ENCODE measurements around the gene SCN2A.
"Not testable (repeated sequence)": the region's sequence is repeated elsewhere in the genome, so short reads cannot be mapped to it uniquely, and the experiment has no call there.

Gene SCN2A

GRCh38 chr2:165239856-165240515 lies 772 bp downstream of the SCN2A start:
- Histone ChIP-seq H3K36me3 (ENCODE audit: insufficient read depth, low read length) (no peaks in the 10 kb centered on the region), H3K9ac (ENCODE audit: insufficient read length) (no peak overlapping the region), H3K27ac (no peak overlapping the region), H3K9me3 (ENCODE audit: low read depth, low read length) (no peaks in the 10 kb centered on the region), H3K4me3 (no peak overlapping the region)
- no peak for DNase-seq (ENCODE audit: low read depth, low spot score)
- TF ChIP-seq EZH2 (IDR thresholded peaks at IDR 0.05), result no peak
- TF ChIP-seq POLR2AphosphoS5 (IDR thresholded peaks at IDR 0.05; ENCODE audit: borderline replicate concordance, low read depth, low read length), result no peak
- no peak for TF ChIP-seq FOXP2 (optimal IDR thresholded peaks at IDR 0.05; ENCODE audit: control extremely low read depth, extremely low read length, insufficient read depth)

GRCh38 chr2:165240916-165241315 lies 1.7 kb downstream of the SCN2A start:
- TF ChIP-seq FOXP2 (optimal IDR thresholded peaks at IDR 0.05; ENCODE audit: control extremely low read depth, extremely low read length, insufficient read depth), result no peak
- DNase-seq (ENCODE audit: low read depth, low spot score), result no peak
- H3K9me3 ChIP-seq (ENCODE audit: low read depth, low read length), result no peaks in the 10 kb centered on the region

GRCh38 chr2:165245081-165245793 lies 6.0 kb downstream of the SCN2A start:
- TF ChIP-seq EZH2 (IDR thresholded peaks at IDR 0.05), result no peak
- TF ChIP-seq FOXP2 (optimal IDR thresholded peaks at IDR 0.05; ENCODE audit: control extremely low read depth, extremely low read length, insufficient read depth), result no peak
- no peak for TF ChIP-seq POLR2AphosphoS5 (IDR thresholded peaks at IDR 0.05; ENCODE audit: borderline replicate concordance, low read depth, low read length)
- no peak for DNase-seq (ENCODE audit: low read depth, low spot score)
- Histone ChIP-seq H3K4me3 (no peak overlapping the region), H3K27ac (no peak overlapping the region), H3K36me3 (ENCODE audit: insufficient read depth, low read length) (no peaks in the 10 kb centered on the region), H3K9me3 (ENCODE audit: low read depth, low read length) (no peaks in the 10 kb centered on the region), H3K9ac (ENCODE audit: insufficient read length) (no peak overlapping the region)

More at GRCh38 chr2:165240916-165241315, 1.7 kb downstream of the SCN2A start:
- H3K9ac ChIP-seq (ENCODE audit: insufficient read length), result no peak overlapping the region
- H3K36me3 ChIP-seq (ENCODE audit: insufficient read depth, low read length), result no peaks in the 10 kb centered on the region
- no peak overlapping the region for H3K27ac ChIP-seq
- no peak overlapping the region for H3K4me3 ChIP-seq

- TF ChIP-seq FOXP2 (optimal IDR thresholded peaks at IDR 0.05; ENCODE audit: control extremely low read depth, extremely low read length, insufficient read depth), result no peak
- no peak for TF ChIP-seq EZH2 (IDR thresholded peaks at IDR 0.05)
- TF ChIP-seq POLR2AphosphoS5 (IDR thresholded peaks at IDR 0.05; ENCODE audit: borderline replicate concordance, low read depth, low read length), result no peak
- Histone ChIP-seq H3K36me3 (ENCODE audit: insufficient read depth, low read length) (no peaks in the 10 kb centered on the region), H3K27ac (no peak overlapping the region), H3K9me3 (ENCODE audit: low read depth, low read length) (no peaks in the 10 kb centered on the region), H3K9ac (ENCODE audit: insufficient read length) (no peak overlapping the region), H3K4me3 (no peak overlapping the region)
- no peak for DNase-seq (ENCODE audit: low read depth, low spot score)
These were observed 9.0 kb downstream of the SCN2A start for GRCh38 chr2:165248238-165248637.

- Histone ChIP-seq H3K9me3 (ENCODE audit: low read depth, low read length) (no peaks in the 10 kb centered on the region), H3K4me3 (no peak overlapping the region), H3K27ac (no peak overlapping the region), H3K36me3 (ENCODE audit: insufficient read depth, low read length) (no peaks in the 10 kb centered on the region), H3K9ac (ENCODE audit: insufficient read length) (no peak overlapping the region)
- DNase-seq (ENCODE audit: low read depth, low spot score), result no peak
- TF ChIP-seq POLR2AphosphoS5 (IDR thresholded peaks at IDR 0.05; ENCODE audit: borderline replicate concordance, low read depth, low read length) (no peak), EZH2 (IDR thresholded peaks at IDR 0.05) (no peak), FOXP2 (optimal IDR thresholded peaks at IDR 0.05; ENCODE audit: control extremely low read depth, extremely low read length, insufficient read depth) (peak; percentile 34)
These were observed 12.2 kb downstream of the SCN2A start for GRCh38 chr2:165251366-165251765.

GRCh38 chr2:165253178-165253577 lies 14.0 kb downstream of the SCN2A start:
- H3K27ac ChIP-seq, result no peak overlapping the region
- H3K36me3 ChIP-seq (ENCODE audit: insufficient read depth, low read length), result no peaks in the 10 kb centered on the region

GRCh38 chr2:165256618-165257017 lies 17.4 kb downstream of the SCN2A start:
- H3K27ac ChIP-seq, result no peak overlapping the region
- no peak for TF ChIP-seq FOXP2 (optimal IDR thresholded peaks at IDR 0.05; ENCODE audit: control extremely low read depth, extremely low read length, insufficient read depth)
- TF ChIP-seq POLR2AphosphoS5 (IDR thresholded peaks at IDR 0.05; ENCODE audit: borderline replicate concordance, low read depth, low read length), result no peak
- TF ChIP-seq EZH2 (IDR thresholded peaks at IDR 0.05), result no peak
- no peak overlapping the region for H3K4me3 ChIP-seq
- no peaks in the 10 kb centered on the region for H3K36me3 ChIP-seq (ENCODE audit: insufficient read depth, low read length)
- H3K9me3 ChIP-seq (ENCODE audit: low read depth, low read length), result no peaks in the 10 kb centered on the region
- no peak for DNase-seq (ENCODE audit: low read depth, low spot score)
- no peak overlapping the region for H3K9ac ChIP-seq (ENCODE audit: insufficient read length)

More at GRCh38 chr2:165253178-165253577, 14.0 kb downstream of the SCN2A start:
- TF ChIP-seq FOXP2 (optimal IDR thresholded peaks at IDR 0.05; ENCODE audit: control extremely low read depth, extremely low read length, insufficient read depth) (no peak), EZH2 (IDR thresholded peaks at IDR 0.05) (no peak), POLR2AphosphoS5 (IDR thresholded peaks at IDR 0.05; ENCODE audit: borderline replicate concordance, low read depth, low read length) (no peak)
- DNase-seq (ENCODE audit: low read depth, low spot score), result no peak
- H3K9me3 ChIP-seq (ENCODE audit: low read depth, low read length), result no peaks in the 10 kb centered on the region
- H3K4me3 ChIP-seq, result no peak overlapping the region
- H3K9ac ChIP-seq (ENCODE audit: insufficient read length), result no peak overlapping the region

GRCh38 chr2:165260347-165260746 lies 21.1 kb downstream of the SCN2A start:
- not testable (repeated sequence) for H3K9me3 ChIP-seq (ENCODE audit: low read depth, low read length); DNase-seq (ENCODE audit: low read depth, low spot score); H3K9ac ChIP-seq (ENCODE audit: insufficient read length); H3K4me3 ChIP-seq; H3K27ac ChIP-seq; H3K36me3 ChIP-seq (ENCODE audit: insufficient read depth, low read length)

- no peaks in the 10 kb centered on the region for H3K9me3 ChIP-seq (ENCODE audit: low read depth, low read length)
- no peak for DNase-seq (ENCODE audit: low read depth, low spot score)
- H3K9ac ChIP-seq (ENCODE audit: insufficient read length), result no peak overlapping the region
These were observed 29.5 kb downstream of the SCN2A start for GRCh38 chr2:165268754-165269153.

More at GRCh38 chr2:165268754-165269153, 29.5 kb downstream of the SCN2A start:
- Histone ChIP-seq H3K36me3 (ENCODE audit: insufficient read depth, low read length) (no peaks in the 10 kb centered on the region), H3K27ac (no peak overlapping the region), H3K4me3 (no peak overlapping the region)
- TF ChIP-seq FOXP2 (optimal IDR thresholded peaks at IDR 0.05; ENCODE audit: control extremely low read depth, extremely low read length, insufficient read depth), result no peak
- no peak for TF ChIP-seq POLR2AphosphoS5 (IDR thresholded peaks at IDR 0.05; ENCODE audit: borderline replicate concordance, low read depth, low read length)
- TF ChIP-seq EZH2 (IDR thresholded peaks at IDR 0.05), result no peak

All from SK-N-MC (cell line).